HUES48 (cell line): ENCODE data around the gene SLC38A8.

Experiments used
- H3K27ac ChIP-seq: one replicate; pipeline ENCODE4 v1.7.0; 2013; ENCODE audit warnings: low read depth, low read length, inconsistent platforms
- H3K27me3 ChIP-seq: 2 replicates; pipeline ENCODE4 v1.6.1; 2013; ENCODE audit warnings: mild to moderate bottlenecking, low read length; ENCODE audit not compliant: control insufficient read depth, insufficient read depth
- H3K36me3 ChIP-seq: 2 replicates; pipeline ENCODE4 v1.6.1; 2013; ENCODE audit warnings: low read length; ENCODE audit not compliant: control insufficient read depth, insufficient read depth
- H3K4me1 ChIP-seq: 2 replicates; pipeline ENCODE4 v1.6.1; 2013; ENCODE audit warnings: mild to moderate bottlenecking, low read length; ENCODE audit not compliant: control insufficient read depth, insufficient read depth
- H3K4me3 ChIP-seq: 2 replicates; pipeline ENCODE4 v1.5.1; 2013; ENCODE audit warnings: mild to moderate bottlenecking, low read depth, low read length
- H3K9ac ChIP-seq: 2 replicates; pipeline ENCODE4 v1.6.1; 2013; ENCODE audit warnings: mild to moderate bottlenecking, low read depth, low read length, moderate library complexity
- H3K9me3 ChIP-seq: 2 replicates; pipeline ENCODE4 v1.6.1; 2013; ENCODE audit warnings: low read length; ENCODE audit not compliant: control insufficient read depth, insufficient read depth

SLC38A8 gene

GRCh38 chr16:84048270-84048669 is 5.7 kb upstream of the SLC38A8 start:
- Histone ChIP-seq H3K27me3 (no peaks in the 10 kb centered on the region), H3K27ac (no peak overlapping the region), H3K4me1 (peaks cover 8% of the 10 kb centered on the region; the same call in 1 of the 2 replicates), H3K36me3 (peaks cover 2% of the 10 kb centered on the region), H3K4me3 (no peak overlapping the region), H3K9ac (no peak overlapping the region), H3K9me3 (no peaks in the 10 kb centered on the region)

DNA sequence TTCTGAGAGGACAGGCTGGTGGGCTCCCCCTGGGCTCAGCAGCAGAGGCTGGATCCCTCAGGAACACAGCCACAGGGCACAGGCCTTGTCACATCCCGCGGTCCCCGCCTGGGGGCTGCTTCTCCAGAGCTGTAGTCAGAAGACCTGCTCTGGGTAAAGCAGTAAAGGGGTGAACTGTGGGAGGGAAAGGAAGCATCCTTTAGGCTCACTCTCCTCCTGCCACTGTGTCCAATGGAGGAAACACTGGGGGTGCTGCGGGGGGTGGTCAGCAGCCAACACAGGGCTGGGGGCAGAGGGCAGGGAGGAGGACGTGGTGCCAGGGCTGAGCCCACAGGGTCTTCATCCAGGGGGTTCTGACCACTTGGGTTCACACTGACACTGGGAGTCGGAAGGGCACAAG is 5.0 kb upstream of the SLC38A8 start:
- Histone ChIP-seq H3K27me3 (no peaks in the 10 kb centered on the region), H3K4me1 (peaks cover 13% of the 10 kb centered on the region; the same call in 1 of the 2 replicates), H3K9me3 (no peaks in the 10 kb centered on the region)

DNA sequence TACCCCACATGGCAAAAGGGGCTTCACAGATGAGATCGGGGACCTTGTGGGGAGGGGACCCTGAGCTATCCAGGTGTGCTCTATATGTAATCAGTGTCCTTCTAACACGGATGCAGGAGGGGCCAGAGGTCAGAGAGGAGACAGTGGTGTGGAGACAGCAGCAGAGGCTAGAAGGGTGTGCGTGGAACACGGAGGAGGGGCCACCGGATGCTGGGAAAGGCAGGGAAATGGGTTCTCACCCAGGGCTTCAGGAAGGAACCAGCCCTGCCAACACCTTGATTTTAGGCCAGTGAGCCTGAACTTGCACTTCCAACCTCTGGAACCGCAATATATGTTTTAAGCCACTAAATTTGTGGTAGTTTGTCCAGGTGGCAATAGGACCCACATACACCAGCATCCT is 4.6 kb upstream of the SLC38A8 start:
- Histone ChIP-seq H3K4me1 (peaks cover 13% of the 10 kb centered on the region; the same call in 1 of the 2 replicates), H3K27ac (no peak overlapping the region), H3K36me3 (no peaks in the 10 kb centered on the region), H3K4me3 (no peak overlapping the region), H3K27me3 (no peaks in the 10 kb centered on the region), H3K9ac (no peak overlapping the region), H3K9me3 (no peaks in the 10 kb centered on the region)

More for the DNA sequence above, 5.0 kb upstream of the SLC38A8 start:
- Histone ChIP-seq H3K4me3 (no peak overlapping the region), H3K36me3 (no peaks in the 10 kb centered on the region), H3K9ac (no peak overlapping the region), H3K27ac (no peak overlapping the region)

- H3K4me1 ChIP-seq = peaks cover 13% of the 10 kb centered on the region; the same call in 1 of the 2 replicates
- no peaks in the 10 kb centered on the region for H3K9me3 ChIP-seq
These were observed 3.3 kb upstream of the SLC38A8 start for GRCh38 chr16:84045818-84046470.

GRCh38 chr16:84045001-84045817 is 2.6 kb upstream of the SLC38A8 start:
- Histone ChIP-seq H3K9ac (no peak overlapping the region), H3K36me3 (no peaks in the 10 kb centered on the region), H3K9me3 (no peaks in the 10 kb centered on the region), H3K4me1 (peaks cover 13% of the 10 kb centered on the region; the same call in 1 of the 2 replicates), H3K4me3 (no peak overlapping the region), H3K27ac (no peak overlapping the region), H3K27me3 (no peaks in the 10 kb centered on the region)

More at GRCh38 chr16:84045818-84046470, 3.3 kb upstream of the SLC38A8 start:
- no peak overlapping the region for H3K27ac ChIP-seq
- H3K36me3 ChIP-seq = no peaks in the 10 kb centered on the region
- H3K27me3 ChIP-seq = no peaks in the 10 kb centered on the region
- no peak overlapping the region for H3K9ac ChIP-seq
- no peak overlapping the region for H3K4me3 ChIP-seq

GRCh38 chr16:84044118-84044488 is 1.5 kb upstream of the SLC38A8 start:
- Histone ChIP-seq H3K36me3 (no peaks in the 10 kb centered on the region), H3K9me3 (no peaks in the 10 kb centered on the region), H3K27me3 (no peaks in the 10 kb centered on the region), H3K4me3 (no peak overlapping the region), H3K27ac (peak overlapping the region; percentile 58), H3K4me1 (peaks cover 13% of the 10 kb centered on the region; the same call in 1 of the 2 replicates), H3K9ac (no peak overlapping the region)

- no peak overlapping the region for H3K4me3 ChIP-seq
- peaks cover 13% of the 10 kb centered on the region; the same call in 1 of the 2 replicates for H3K4me1 ChIP-seq
- H3K9me3 ChIP-seq = no peaks in the 10 kb centered on the region
- no peak overlapping the region for H3K9ac ChIP-seq
- no peaks in the 10 kb centered on the region for H3K36me3 ChIP-seq
- H3K27ac ChIP-seq = peak overlapping the region; percentile 58
- H3K27me3 ChIP-seq = no peaks in the 10 kb centered on the region
These were observed 1.0 kb upstream of the SLC38A8 start for GRCh38 chr16:84043486-84044117.

- no peaks in the 10 kb centered on the region for H3K9me3 ChIP-seq
- H3K27me3 ChIP-seq = no peaks in the 10 kb centered on the region
- H3K9ac ChIP-seq = no peak overlapping the region
- no peak overlapping the region for H3K4me3 ChIP-seq
- H3K36me3 ChIP-seq = no peaks in the 10 kb centered on the region
- H3K27ac ChIP-seq = no peak overlapping the region
- H3K4me1 ChIP-seq = peaks cover 13% of the 10 kb centered on the region; the same call in 1 of the 2 replicates
These were observed 387 bp upstream of the SLC38A8 start for GRCh38 chr16:84042879-84043485.

DNA sequence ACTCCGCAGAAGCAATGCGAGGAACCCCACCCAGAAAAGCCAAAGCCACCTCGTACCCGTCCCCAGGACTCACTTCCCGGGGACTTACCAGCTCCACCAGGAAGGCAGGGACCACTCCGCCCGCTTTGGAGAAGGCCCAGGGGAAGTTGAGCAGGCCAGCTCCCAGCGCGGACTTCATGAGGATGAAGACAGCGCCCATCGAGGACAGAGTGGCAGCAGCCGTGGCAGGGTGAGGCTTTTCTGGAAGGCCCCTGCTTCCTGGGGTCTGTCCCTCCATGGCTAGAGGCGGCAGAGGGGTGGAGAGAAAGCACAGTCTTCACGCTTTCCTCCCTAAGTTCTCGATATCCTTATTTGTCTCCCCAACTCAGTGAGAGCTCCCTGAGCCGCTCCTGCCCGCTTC is 714 bp downstream of the SLC38A8 start:
- no peak overlapping the region for H3K4me3 ChIP-seq
- no peaks in the 10 kb centered on the region for H3K36me3 ChIP-seq
- H3K9ac ChIP-seq = no peak overlapping the region
- no peaks in the 10 kb centered on the region for H3K27me3 ChIP-seq
- no peak overlapping the region for H3K27ac ChIP-seq
- H3K4me1 ChIP-seq = peaks cover 13% of the 10 kb centered on the region; the same call in 1 of the 2 replicates
- no peaks in the 10 kb centered on the region for H3K9me3 ChIP-seq

DNA sequence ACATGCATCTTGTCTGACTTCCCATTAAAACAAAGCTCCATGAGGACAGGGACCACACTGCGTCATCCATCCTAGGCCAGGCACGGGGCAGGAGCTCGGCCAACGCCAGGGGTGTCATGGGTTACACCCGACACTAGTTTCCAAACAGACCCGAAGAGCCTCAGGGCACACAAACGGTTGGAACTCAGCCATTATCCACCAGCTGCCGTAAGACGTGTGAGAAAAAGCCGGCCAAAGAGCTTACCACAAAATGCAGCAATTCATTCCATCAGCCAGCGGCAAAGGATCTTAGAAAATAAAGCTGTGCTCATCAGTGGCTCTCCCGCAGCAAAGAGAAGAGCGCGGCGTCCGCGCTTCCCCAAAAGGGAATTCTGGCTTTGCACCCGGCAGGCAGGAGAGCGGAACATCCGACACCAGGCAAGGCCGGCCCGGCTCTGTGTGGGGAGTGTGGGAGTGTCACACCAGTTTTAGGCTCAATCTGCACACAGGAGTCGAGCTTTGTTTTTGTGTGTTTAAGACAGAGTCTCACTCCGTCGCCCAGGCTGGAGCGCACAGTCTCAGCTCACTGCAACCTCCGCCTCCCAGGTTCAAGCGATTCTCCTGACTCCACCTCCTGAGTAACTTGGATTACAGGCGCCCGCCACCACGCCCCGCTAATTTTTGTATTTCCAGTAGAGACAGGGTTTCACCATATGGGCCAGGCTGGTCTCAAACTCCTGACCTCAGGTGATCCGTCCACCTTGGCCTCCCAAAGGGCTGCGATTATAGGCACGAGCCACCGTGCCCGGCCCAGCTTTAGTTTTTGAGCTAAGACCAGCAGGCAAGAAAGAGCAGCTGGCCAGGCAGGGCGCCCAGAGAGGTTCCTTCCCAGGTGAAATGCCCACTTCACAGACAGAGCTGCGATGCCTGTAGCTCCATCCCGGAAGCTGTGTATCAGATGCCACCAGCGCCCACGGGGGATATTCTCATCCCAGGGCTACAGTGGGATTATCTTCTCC is 1.5 kb downstream of the SLC38A8 start:
- Histone ChIP-seq H3K4me1 (peaks cover 13% of the 10 kb centered on the region; the same call in 1 of the 2 replicates), H3K9ac (no peak overlapping the region), H3K27ac (no peak overlapping the region), H3K9me3 (no peaks in the 10 kb centered on the region), H3K4me3 (no peak overlapping the region), H3K27me3 (no peaks in the 10 kb centered on the region), H3K36me3 (no peaks in the 10 kb centered on the region)
